Activated naive CD8-positive, alpha-beta T cell treated with anti-CD3 and anti-CD28 coated beads, Interleukin-2, amount 10 ng/mL, durations not matched to agents 7 days and 5 days (primary cell): Measurements from ENCODE around the gene MICAL3. TPM values are rescaled to one million over a fixed set of nuclear protein-coding genes. Genes with fewer than 3 reads are reported as not detected.

Experiments used
- ATAC-seq: fragments of 150-1000 bp; cut with Tn5 transposase; one replicate; pipeline ENCODE4 v1.10.0; 2021; ENCODE audit warnings: low read depth, moderate library complexity
- POLR2A ChIA-PET: fragments of 350-600 bp; sonication (Branson Sonifier 250); formaldehyde crosslinking; loops from one replicate; lab custom pipeline; 2021; ENCODE audit warnings: antibody characterized with exemption; lab: Charles Lee
- DNase-seq: peaks from one replicate; pipeline ENCODE4 v3.0.0; 2021
- H3K27ac Mint-ChIP-seq: one replicate; pipeline ENCODE4 v1.8.0; 2022; ENCODE audit warnings: mild to moderate bottlenecking, mixed read lengths
- H3K27me3 Mint-ChIP-seq: one replicate; pipeline ENCODE4 v1.8.0; 2022; ENCODE audit warnings: mild to moderate bottlenecking, moderate library complexity, mixed read lengths
- H3K36me3 Mint-ChIP-seq: one replicate; pipeline ENCODE4 v1.8.0; 2021; ENCODE audit warnings: mild to moderate bottlenecking, mixed read lengths
- H3K4me1 Mint-ChIP-seq: one replicate; pipeline ENCODE4 v1.8.0; 2021; ENCODE audit warnings: mixed read lengths
- H3K4me3 Mint-ChIP-seq: one replicate; pipeline ENCODE4 v1.8.0; 2022; ENCODE audit warnings: mild to moderate bottlenecking, moderate library complexity, mixed read lengths
- H3K9me3 Mint-ChIP-seq: one replicate; pipeline ENCODE4 v1.8.0; 2021; ENCODE audit warnings: mixed read lengths
- total RNA-seq, 2 experiments: library from RNA; stranded (reverse); gene quantifications; one replicate each; pipeline ENCODE4 v1.2.3, GENCODE V29; 2021

The MICAL3 gene
- total RNA-seq, 2 experiments from 2014 or later: 35.7 to 36.8 TPM

- H3K36me3 Mint-ChIP-seq: no peaks in the 10 kb centered on the region
- POLR2A ChIA-PET: no interaction called here
- no peaks in the 10 kb centered on the region for H3K27me3 Mint-ChIP-seq
- DNase-seq: no peak
- H3K4me1 Mint-ChIP-seq: peaks cover 8% of the 10 kb centered on the region
- H3K4me3 Mint-ChIP-seq: no peak overlapping the region
- no peaks in the 10 kb centered on the region for H3K9me3 Mint-ChIP-seq
- no peak overlapping the region for H3K27ac Mint-ChIP-seq
- no peak for ATAC-seq
These were observed 100.3 kb downstream of the MICAL3 start for GRCh38 chr22:17924076-17924475.

- Mint-ChIP-seq H3K36me3 (no peaks in the 10 kb centered on the region), H3K9me3 (no peaks in the 10 kb centered on the region), H3K27ac (no peak overlapping the region), H3K4me3 (no peak overlapping the region), H3K27me3 (no peaks in the 10 kb centered on the region), H3K4me1 (peaks cover 8% of the 10 kb centered on the region)
- POLR2A ChIA-PET: no interaction called here
- DNase-seq (no peak), ATAC-seq (no peak)
These were observed 101.1 kb downstream of the MICAL3 start for GRCh38 chr22:17922925-17923903.

- Mint-ChIP-seq H3K36me3 (no peaks in the 10 kb centered on the region), H3K27ac (no peak overlapping the region), H3K4me1 (peaks cover 8% of the 10 kb centered on the region), H3K4me3 (no peak overlapping the region), H3K27me3 (no peaks in the 10 kb centered on the region), H3K9me3 (no peaks in the 10 kb centered on the region)
- no peak for DNase-seq
- ATAC-seq: no peak
- POLR2A ChIA-PET: no interaction called here
These were observed 102.2 kb downstream of the MICAL3 start for GRCh38 chr22:17921871-17922821.

- Mint-ChIP-seq H3K27me3 (no peaks in the 10 kb centered on the region), H3K9me3 (no peaks in the 10 kb centered on the region), H3K4me3 (no peak overlapping the region), H3K36me3 (no peaks in the 10 kb centered on the region), H3K27ac (no peak overlapping the region), H3K4me1 (peaks cover 8% of the 10 kb centered on the region)
- POLR2A ChIA-PET: no interaction called here
- ATAC-seq: no peak
- no peak for DNase-seq
These were observed 103.2 kb downstream of the MICAL3 start for GRCh38 chr22:17920992-17921650.

GRCh38 chr22:17920145-17920605, 104.2 kb downstream of the MICAL3 start:
- no peak overlapping the region for H3K4me3 Mint-ChIP-seq
- POLR2A ChIA-PET: no interaction called here

GRCh38 chr22:17919276-17920144, 104.9 kb downstream of the MICAL3 start:
- Mint-ChIP-seq H3K4me3 (no peak overlapping the region), H3K27me3 (no peaks in the 10 kb centered on the region), H3K27ac (no peak overlapping the region), H3K36me3 (no peaks in the 10 kb centered on the region), H3K9me3 (no peaks in the 10 kb centered on the region), H3K4me1 (peaks cover 8% of the 10 kb centered on the region)
- POLR2A ChIA-PET: no interaction called here
- ATAC-seq (no peak), DNase-seq (no peak)

More at GRCh38 chr22:17920145-17920605, 104.2 kb downstream of the MICAL3 start:
- no peak overlapping the region for H3K27ac Mint-ChIP-seq
- H3K36me3 Mint-ChIP-seq: no peaks in the 10 kb centered on the region
- H3K4me1 Mint-ChIP-seq: peaks cover 8% of the 10 kb centered on the region
- H3K9me3 Mint-ChIP-seq: no peaks in the 10 kb centered on the region
- DNase-seq (no peak), ATAC-seq (no peak)
- H3K27me3 Mint-ChIP-seq: no peaks in the 10 kb centered on the region

- Mint-ChIP-seq H3K27ac (no peak overlapping the region), H3K4me3 (no peak overlapping the region), H3K36me3 (no peaks in the 10 kb centered on the region), H3K27me3 (no peaks in the 10 kb centered on the region), H3K4me1 (peaks cover 8% of the 10 kb centered on the region), H3K9me3 (no peaks in the 10 kb centered on the region)
- ATAC-seq (no peak), DNase-seq (no peak)
- POLR2A ChIA-PET: no interaction called here
These were observed 105.5 kb downstream of the MICAL3 start for GRCh38 chr22:17918840-17919239.

GRCh38 chr22:17917490-17917983, 106.8 kb downstream of the MICAL3 start:
- H3K9me3 Mint-ChIP-seq: no peaks in the 10 kb centered on the region
- H3K4me1 Mint-ChIP-seq: peaks cover 8% of the 10 kb centered on the region
- peak; percentile 35 for DNase-seq
- H3K36me3 Mint-ChIP-seq: no peaks in the 10 kb centered on the region
- H3K4me3 Mint-ChIP-seq: no peak overlapping the region
- no peaks in the 10 kb centered on the region for H3K27me3 Mint-ChIP-seq
- no peak overlapping the region for H3K27ac Mint-ChIP-seq
- POLR2A ChIA-PET: no interaction called here
- no peak for ATAC-seq

- POLR2A ChIA-PET: no interaction called here
- peaks cover 9% of the 10 kb centered on the region for H3K4me1 Mint-ChIP-seq
- no peak overlapping the region for H3K27ac Mint-ChIP-seq
- H3K9me3 Mint-ChIP-seq: no peaks in the 10 kb centered on the region
- DNase-seq (no peak), ATAC-seq (no peak)
- no peak overlapping the region for H3K4me3 Mint-ChIP-seq
- no peaks in the 10 kb centered on the region for H3K36me3 Mint-ChIP-seq
- H3K27me3 Mint-ChIP-seq: no peaks in the 10 kb centered on the region
These were observed 108.0 kb downstream of the MICAL3 start for GRCh38 chr22:17916226-17916889.

- no peak for ATAC-seq
- POLR2A ChIA-PET: no interaction called here
- H3K36me3 Mint-ChIP-seq: no peaks in the 10 kb centered on the region
- H3K27ac Mint-ChIP-seq: no peak overlapping the region
- H3K4me1 Mint-ChIP-seq: peaks cover 8% of the 10 kb centered on the region
- no peak overlapping the region for H3K4me3 Mint-ChIP-seq
- H3K9me3 Mint-ChIP-seq: no peaks in the 10 kb centered on the region
- DNase-seq: no peak
- H3K27me3 Mint-ChIP-seq: no peaks in the 10 kb centered on the region
These were observed 108.7 kb downstream of the MICAL3 start for GRCh38 chr22:17915676-17916075.

- H3K4me1 Mint-ChIP-seq: peaks cover 4% of the 10 kb centered on the region
- H3K9me3 Mint-ChIP-seq: no peaks in the 10 kb centered on the region
- POLR2A ChIA-PET: no interaction called here
These were observed 109.2 kb downstream of the MICAL3 start for GRCh38 chr22:17915188-17915587.

GRCh38 chr22:17914474-17914873, 109.9 kb downstream of the MICAL3 start:
- DNase-seq: no peak
- ATAC-seq: no peak
- peaks cover 2% of the 10 kb centered on the region for H3K4me1 Mint-ChIP-seq
- no peak overlapping the region for H3K4me3 Mint-ChIP-seq
- no peak overlapping the region for H3K27ac Mint-ChIP-seq
- no peaks in the 10 kb centered on the region for H3K27me3 Mint-ChIP-seq
- POLR2A ChIA-PET: no interaction called here
- no peaks in the 10 kb centered on the region for H3K36me3 Mint-ChIP-seq
- no peaks in the 10 kb centered on the region for H3K9me3 Mint-ChIP-seq

More at GRCh38 chr22:17915188-17915587, 109.2 kb downstream of the MICAL3 start:
- H3K27me3 Mint-ChIP-seq: no peaks in the 10 kb centered on the region
- no peaks in the 10 kb centered on the region for H3K36me3 Mint-ChIP-seq
- ATAC-seq (no peak), DNase-seq (no peak)
- no peak overlapping the region for H3K4me3 Mint-ChIP-seq
- H3K27ac Mint-ChIP-seq: no peak overlapping the region
